BJ (cell line): ENCODE results near the gene CD96. TPM values are rescaled to one million over a fixed set of nuclear protein-coding genes. Genes with fewer than 3 reads are reported as not detected.

Experiments used
- CTCF ChIA-PET: fragments of 350-600 bp; formaldehyde crosslinking; extraction: SDS; loops from one replicate; lab custom pipeline; 2021; ENCODE audit warnings: antibody characterized with exemption, inconsistent platforms; lab: Yijun Ruan, JAX
- POLR2A ChIA-PET: fragments of 300-600 bp; sonication (Branson Sonifier 250); formaldehyde crosslinking; extraction: SDS; loops from one replicate; lab custom pipeline; 2021; ENCODE audit warnings: antibody characterized with exemption; lab: Charles Lee
- DNase-seq: peaks from one replicate; pipeline ENCODE4 v3.0.0-alpha.2; 2011; ENCODE audit warnings: low read depth
- H3K27me3 ChIP-seq: 2 replicates; pipeline ENCODE4 v1.6.0; 2011; ENCODE audit warnings: low read length; ENCODE audit not compliant: control insufficient read depth, insufficient read depth
- H3K36me3 ChIP-seq: 2 replicates; pipeline ENCODE4 v1.5.1; 2011; ENCODE audit warnings: low read length; ENCODE audit not compliant: control insufficient read depth, insufficient read depth
- H3K4me3 ChIP-seq: 2 replicates; pipeline ENCODE4 v1.5.1; 2011; ENCODE audit warnings: low read depth, mild to moderate bottlenecking, control low read depth, low read length
- CTCF ChIP-seq: IDR thresholded peaks from 2 replicates; pipeline ENCODE4 v1.5.1; 2011; ENCODE audit warnings: low read depth, mild to moderate bottlenecking, control low read depth, inconsistent platforms, low read length, moderate library complexity; ENCODE audit not compliant: insufficient read depth
- polyA plus RNA-seq: library from polyadenylated mRNA; depleted of rRNA; stranded (reverse); fragments of >200 nt; gene quantifications from 2 replicates; pipeline ENCODE4 v1.2.3, GENCODE V29; 2011

Gene CD96
- polyA plus RNA-seq, 1 experiment = 0.06 TPM

- no peak for DNase-seq
- no peak for TF ChIP-seq CTCF
- ChIA-PET POLR2A (no interaction called here), CTCF (interaction anchor here (0.7 kb wide), 1 partner anchor 1986 kb away, joined by 3 read pairs; no protein-coding TSS in a partner anchor)
- no peaks in the 10 kb centered on the region for H3K27me3 ChIP-seq
- H3K36me3 ChIP-seq = no peaks in the 10 kb centered on the region
- no peak overlapping the region for H3K4me3 ChIP-seq
Observed at GRCh38 chr3:111541391-111541790, 606 bp upstream of the CD96 start.

GRCh38 chr3:111542611-111543300, 759 bp downstream of the CD96 start:
- no peaks in the 10 kb centered on the region for H3K36me3 ChIP-seq
- no peak for TF ChIP-seq CTCF
- DNase-seq = no peak
- no peaks in the 10 kb centered on the region for H3K27me3 ChIP-seq
- POLR2A ChIA-PET = interaction anchor here (0.7 kb wide), 1 partner anchor 267 kb away, joined by 3 read pairs; no protein-coding TSS in a partner anchor
- CTCF ChIA-PET = no interaction called here
- H3K4me3 ChIP-seq = no peak overlapping the region

GRCh38 chr3:111545349-111545748, 3.4 kb downstream of the CD96 start:
- TF ChIP-seq CTCF = no peak
- POLR2A ChIA-PET = no interaction called here

GRCh38 chr3:111547631-111548030, 5.6 kb downstream of the CD96 start:
- no peak for DNase-seq
- no peak overlapping the region for H3K4me3 ChIP-seq
- CTCF ChIA-PET = no interaction called here
- POLR2A ChIA-PET = no interaction called here
- TF ChIP-seq CTCF = no peak
- H3K36me3 ChIP-seq = no peaks in the 10 kb centered on the region
- H3K27me3 ChIP-seq = no peaks in the 10 kb centered on the region

More at GRCh38 chr3:111545349-111545748, 3.4 kb downstream of the CD96 start:
- DNase-seq = no peak
- Histone ChIP-seq H3K36me3 (no peaks in the 10 kb centered on the region), H3K27me3 (no peaks in the 10 kb centered on the region), H3K4me3 (no peak overlapping the region)
- CTCF ChIA-PET = no interaction called here

- POLR2A ChIA-PET = no interaction called here
- H3K27me3 ChIP-seq = no peaks in the 10 kb centered on the region
- no peak for TF ChIP-seq CTCF
- CTCF ChIA-PET = interaction anchor here (1.0 kb wide), 1 partner anchor 9 kb away, joined by 3 read pairs; no protein-coding TSS in a partner anchor
- no peak overlapping the region for H3K4me3 ChIP-seq
- H3K36me3 ChIP-seq = no peaks in the 10 kb centered on the region
- DNase-seq = no peak
Observed at GRCh38 chr3:111548092-111548491, 6.1 kb downstream of the CD96 start.
